H1 (cell line): Measurements from ENCODE around the gene CENPP. TPM values are rescaled to one million over a fixed set of nuclear protein-coding genes. Genes with fewer than 3 reads are reported as not detected.

Experiments used
- CTCF ChIA-PET: fragments of 300-600 bp; sonication (Branson Sonifier 250); formaldehyde crosslinking; loops from one replicate; lab custom pipeline; 2021; ENCODE audit not compliant: partially characterized antibody; lab: Charles Lee
- POLR2A ChIA-PET: fragments of 300-600 bp; sonication (Branson Sonifier 250); formaldehyde crosslinking; loops from one replicate; lab custom pipeline; 2021; ENCODE audit warnings: inconsistent platforms; ENCODE audit not compliant: partially characterized antibody; lab: Charles Lee
- DNase-seq, 2 experiments: peaks; one replicate each; pipeline versions ENCODE4 v3.0.0 to v3.0.0-alpha.2; 2010 to 2022; ENCODE audit warnings: low spot score in 2 of 2, low read depth in 1 of 2, mixed read lengths in 1 of 2
- FAIRE-seq: peaks from 2 replicates; lab custom pipeline; 2011; peaks lifted over from hg19 to GRCh38; lab: Jason Lieb, UNC
- H2AFZ ChIP-seq: 2 replicates; pipeline ENCODE4 v1.8.1; 2012; ENCODE audit warnings: low read length, inconsistent platforms
- H2AK5ac ChIP-seq: 2 replicates; pipeline ENCODE4 v1.6.1; 2013; ENCODE audit warnings: low read depth, low read length
- H2BK120ac ChIP-seq: replicated peaks from 2 replicates; pipeline ENCODE3; 2013; ENCODE audit warnings: low read depth, low read length, inconsistent platforms
- H2BK12ac ChIP-seq: 2 replicates; pipeline ENCODE4 v1.6.1; 2013; ENCODE audit warnings: low read depth, low read length
- H2BK15ac ChIP-seq: 2 replicates; pipeline ENCODE4 v1.6.1; 2013; ENCODE audit warnings: low read length
- H2BK20ac ChIP-seq: 2 replicates; pipeline ENCODE4 v1.6.1; 2013; ENCODE audit warnings: low read length
- H2BK5ac ChIP-seq: 2 replicates; pipeline ENCODE4 v1.6.1; 2013; ENCODE audit warnings: low read depth, low read length
- H3K14ac ChIP-seq: 2 replicates; pipeline ENCODE4 v1.6.1; 2013; ENCODE audit warnings: inconsistent platforms; ENCODE audit not compliant: insufficient read length
- H3K18ac ChIP-seq: 2 replicates; pipeline ENCODE4 v1.6.1; 2013; ENCODE audit warnings: low read length; ENCODE audit errors: extremely low read depth
- H3K23ac ChIP-seq: 2 replicates; pipeline ENCODE4 v1.6.1; 2013; ENCODE audit warnings: inconsistent platforms; ENCODE audit not compliant: insufficient read length
- H3K23me2 ChIP-seq: 2 replicates; pipeline ENCODE4 v1.6.1; 2013; ENCODE audit warnings: low read depth, low read length
- H3K27ac ChIP-seq: 2 replicates; pipeline ENCODE4 v1.6.1; 2011; ENCODE audit warnings: low read depth, low read length, inconsistent platforms
- H3K27me3 ChIP-seq, 4 experiments: replicated peaks in 1 of 4; 1 replicate in 1 of 4; 2 replicates in 3 of 4; pipeline versions ENCODE4 v1.6.1 to v1.8.1; 2011 to 2013; ENCODE audit warnings: low read length in 3 of 4, mild to moderate bottlenecking in 3 of 4, inconsistent platforms in 2 of 4, mixed read lengths in 2 of 4, moderate library complexity in 1 of 4; ENCODE audit not compliant: control insufficient read depth in 3 of 4, insufficient read depth in 3 of 4; ENCODE audit errors: extremely low read depth in 1 of 4
- H3K36me3 ChIP-seq, 4 experiments: 2 replicates each; pipeline versions ENCODE4 v1.6.1 to v1.8.1; 2011 to 2013; ENCODE audit warnings: mild to moderate bottlenecking in 4 of 4, low read length in 3 of 4, moderate library complexity in 2 of 4, control low read depth in 1 of 4, inconsistent platforms in 1 of 4; ENCODE audit not compliant: insufficient read depth in 4 of 4, control insufficient read depth in 2 of 4
- H3K4ac ChIP-seq: replicated peaks from 2 replicates; pipeline ENCODE3; 2013; ENCODE audit warnings: low read length, low read depth, mixed read lengths, inconsistent platforms; ENCODE audit not compliant: insufficient read length
- H3K4me1 ChIP-seq, 4 experiments: replicated peaks in 1 of 4; 1 replicate in 1 of 4; 2 replicates in 3 of 4; pipeline versions ENCODE4 v1.6.1 to v1.8.1; 2011 to 2013; ENCODE audit warnings: low read length in 3 of 4, inconsistent platforms in 2 of 4, mixed read lengths in 1 of 4; ENCODE audit not compliant: insufficient read depth in 4 of 4, control insufficient read depth in 3 of 4
- H3K4me2 ChIP-seq, 2 experiments: 2 replicates each; pipeline versions ENCODE4 v1.6.1 to v1.8.1; 2011 to 2013; ENCODE audit warnings: low read depth in 2 of 2, low read length in 2 of 2, control low read depth in 1 of 2, inconsistent platforms in 1 of 2, mild to moderate bottlenecking in 1 of 2; ENCODE audit not compliant: insufficient read depth in 1 of 2
- H3K4me3 ChIP-seq, 4 experiments: fragments of 200-600, 300-600 bp in 1 of 4; sonication (generic), shearing (Covaris generic), sonication (Bioruptor Twin) in 1 of 4; 2 replicates each; pipeline versions ENCODE4 v1.5.1 to v1.8.1; 2011 to 2016; ENCODE audit warnings: low read length in 4 of 4, low read depth in 3 of 4, control low read depth in 2 of 4, inconsistent platforms in 2 of 4, mild to moderate bottlenecking in 2 of 4, mixed read lengths in 1 of 4, moderate library complexity in 1 of 4; ENCODE audit not compliant: insufficient read depth in 2 of 4; ENCODE audit errors: extremely low read depth in 1 of 4
- H3K56ac ChIP-seq: replicated peaks from 2 replicates; pipeline ENCODE3; 2013; ENCODE audit warnings: low read depth, mild to moderate bottlenecking, mixed read lengths, low read length, inconsistent platforms; ENCODE audit not compliant: insufficient read length
- H3K79me1 ChIP-seq: 2 replicates; pipeline ENCODE4 v1.6.1; 2013; ENCODE audit warnings: low read depth, low read length, control low read depth
- H3K79me2 ChIP-seq, 2 experiments: 2 replicates each; pipeline versions ENCODE4 v1.6.1 to v1.8.1; 2012 to 2013; ENCODE audit warnings: low read length in 2 of 2, mild to moderate bottlenecking in 2 of 2, inconsistent platforms in 1 of 2; ENCODE audit not compliant: insufficient read depth in 2 of 2, control insufficient read depth in 1 of 2
- H3K9ac ChIP-seq, 4 experiments: replicated peaks in 1 of 4; 1 replicate in 1 of 4; 2 replicates in 3 of 4; pipeline versions ENCODE4 v1.6.1 to v1.8.1; 2011 to 2013; ENCODE audit warnings: low read depth in 3 of 4, low read length in 3 of 4, control low read depth in 2 of 4, mild to moderate bottlenecking in 2 of 4, moderate library complexity in 2 of 4, inconsistent platforms in 1 of 4; ENCODE audit errors: extremely low read depth in 1 of 4
- H3K9me3 ChIP-seq, 2 experiments: 2 replicates each; pipeline versions ENCODE4 v1.6.1 to v1.8.1; 2012 to 2013; ENCODE audit warnings: mild to moderate bottlenecking in 2 of 2, moderate library complexity in 2 of 2, control low read depth in 1 of 2, inconsistent platforms in 1 of 2, low read depth in 1 of 2, low read length in 1 of 2, mixed read lengths in 1 of 2; ENCODE audit not compliant: insufficient read depth in 2 of 2
- H4K20me1 ChIP-seq, 2 experiments: replicated peaks in 1 of 2; 2 replicates each; pipeline versions ENCODE3 to v1.8.1; 2011 to 2013; ENCODE audit warnings: inconsistent platforms in 2 of 2, low read length in 2 of 2, mild to moderate bottlenecking in 1 of 2; ENCODE audit not compliant: insufficient read depth in 2 of 2, control insufficient read depth in 1 of 2
- H4K5ac ChIP-seq: 2 replicates; pipeline ENCODE4 v1.6.1; 2013; ENCODE audit warnings: low read length, low read depth, mixed read lengths, inconsistent platforms; ENCODE audit not compliant: insufficient read length
- H4K8ac ChIP-seq: 2 replicates; pipeline ENCODE4 v1.8.0; 2013; ENCODE audit warnings: mild to moderate bottlenecking, moderate library complexity, low read length, inconsistent platforms; ENCODE audit not compliant: insufficient read depth; ENCODE audit errors: extremely low read depth
- H4K91ac ChIP-seq: replicated peaks from 2 replicates; pipeline ENCODE3; 2013; ENCODE audit warnings: low read length, mixed read lengths, inconsistent platforms; ENCODE audit not compliant: insufficient read length
- ATF2 ChIP-seq: IDR thresholded peaks from 2 replicates; pipeline ENCODE4 v1.6.1; 2012; ENCODE audit warnings: low read length, inconsistent platforms
- CREB1 ChIP-seq: IDR thresholded peaks from 2 replicates; pipeline ENCODE4 v1.6.1; 2012; ENCODE audit warnings: inconsistent platforms
- CTCF ChIP-seq, 3 experiments: IDR thresholded peaks; 1 replicate in 2 of 3; 2 replicates in 1 of 3; pipeline versions ENCODE4 v1.5.1 to v1.6.1; 2011; ENCODE audit warnings: low read length in 3 of 3, mild to moderate bottlenecking in 3 of 3, inconsistent platforms in 2 of 3, low read depth in 1 of 3, moderate library complexity in 1 of 3; ENCODE audit not compliant: insufficient read depth in 1 of 3; ENCODE audit errors: control extremely low read depth in 1 of 3
- EP300 ChIP-seq, 2 experiments: IDR thresholded peaks; 1 replicate in 1 of 2; 2 replicates in 1 of 2; pipeline ENCODE4 v1.6.1; 2011 to 2012; ENCODE audit warnings: low read depth in 2 of 2, low read length in 2 of 2, mild to moderate bottlenecking in 2 of 2, borderline replicate concordance in 1 of 2, inconsistent platforms in 1 of 2, moderate library complexity in 1 of 2
- GTF2F1 ChIP-seq: IDR thresholded peaks from 2 replicates; pipeline ENCODE4 v1.6.1; 2012; ENCODE audit warnings: low read depth, low read length, improper control_type of control experiment, borderline replicate concordance
- HDAC6 ChIP-seq: IDR thresholded peaks from one replicate; pipeline ENCODE4 v1.7.1; 2012; ENCODE audit warnings: low read depth, mild to moderate bottlenecking, inconsistent platforms, low read length, moderate library complexity
- KDM5A ChIP-seq: fragments of 200-600 bp; IDR thresholded peaks from 2 replicates; pipeline ENCODE4 v1.7.1; 2012; ENCODE audit warnings: mild to moderate bottlenecking, low read length, inconsistent platforms, mixed read lengths
- SP2 ChIP-seq: IDR thresholded peaks from 2 replicates; pipeline ENCODE4 v1.6.1; 2012; ENCODE audit warnings: mild to moderate bottlenecking, low read length, inconsistent platforms
- SUZ12 ChIP-seq: fragments of 200-600 bp; sonication (generic); IDR thresholded peaks from 2 replicates; pipeline ENCODE4 v1.6.1; 2012; ENCODE audit warnings: mild to moderate bottlenecking, inconsistent platforms, low read length, moderate library complexity, mixed read lengths
- YY1 ChIP-seq: IDR thresholded peaks from 2 replicates; pipeline ENCODE4 v1.6.1; 2011; ENCODE audit warnings: low read depth, mild to moderate bottlenecking, low read length
- WGBS, 2 experiments: shearing (Covaris generic) in 1 of 2; methylation state at CpG; one replicate each; pipeline versions ENCODE4 v1.1.6 to v1.1.7; 2013 to 2015; ENCODE audit warnings: low lambda C conversion rate in 2 of 2, mixed read lengths in 2 of 2, inconsistent platforms in 1 of 2, low coverage in 1 of 2, missing lambda C conversion rate in 1 of 2; ENCODE audit not compliant: insufficient replicate concordance in 2 of 2, insufficient coverage in 1 of 2, insufficient read length in 1 of 2; ENCODE audit errors: extremely low coverage in 1 of 2, missing lambda C conversion rate in 1 of 2; 5-methylcytosine and 5-hydroxymethylcytosine counted together
- polyA plus RNA-seq, 7 experiments: library from polyadenylated mRNA; depleted of rRNA in 3 of 7; stranded (reverse) in 5 of 7; unstranded in 2 of 7; fragments of >200 nt in 5 of 7; fragments of 200-250 nt in 2 of 7; gene quantifications; 1 replicate in 5 of 7; 2 replicates in 1 of 7; 4 replicates in 1 of 7; pipeline versions ENCODE4 v1.2.1 to v1.2.3, GENCODE V29; 2011 to 2013; ENCODE audit warnings: missing spikeins in 2 of 7, mixed read lengths in 2 of 7
- total RNA-seq: library from RNA; stranded (reverse); fragmentation: NEBNext Ultra II Directional; extraction: Animal tissue kit (Norgen Biotek cat#: 25700); gene quantifications from 2 replicates; pipeline ENCODE4 v1.2.1, GENCODE V29; 2021

Gene CENPP
- total and polyA plus RNA-seq, 2 of the 8 experiments (the other 6 are each of a cell fraction or from before 2014, with no cell fraction given), result 2.7 to 10.8 TPM

GRCh38 chr9:92612816-92613215 is 287.1 kb downstream of the CENPP start:
- Histone ChIP-seq H4K20me1 (no peaks in the 10 kb centered on the region), H3K14ac (no peak overlapping the region), H3K23ac (no peak overlapping the region), H2BK120ac (no peak overlapping the region), H3K23me2 (no peaks in the 10 kb centered on the region), H3K79me1 (no peaks in the 10 kb centered on the region), H3K79me2 (no peaks in the 10 kb centered on the region), H3K27ac (no peak overlapping the region), H3K9ac (no peak overlapping the region), H4K91ac (no peak overlapping the region), H2BK5ac (no peak overlapping the region), H3K4ac (no peak overlapping the region), H2AK5ac (no peak overlapping the region), H2AFZ (no peak overlapping the region), H2BK12ac (no peak overlapping the region), H2BK15ac (no peak overlapping the region), H2BK20ac (no peak overlapping the region), H3K4me2 (no peak overlapping the region), H3K9me3 (no peaks in the 10 kb centered on the region), H3K4me1 (no peaks in the 10 kb centered on the region), H3K4me3 (no peak overlapping the region), H3K18ac (no peak overlapping the region), H3K36me3 (peaks cover 5 to 19% (median 12%) of the 10 kb centered on the region in 4 experiments; a peak in 6 of 8 replicates), H4K8ac (no peak overlapping the region), H4K5ac (no peak overlapping the region), H3K27me3 (no peaks in the 10 kb centered on the region), H3K56ac (no peak overlapping the region)
- ChIA-PET CTCF (interaction anchor here (1.0 to 1.5 kb wide), 2 partner anchors 285 to 474 kb away, joined by 3 to 4 read pairs; no protein-coding TSS in a partner anchor), POLR2A (interaction anchor here (0.8 to 1.3 kb wide), 2 partner anchors 18 to 288 kb away, joined by 3 read pairs; partner anchors contain the start of gene NOL8)
- no peak for DNase-seq
- WGBS, 2 experiments, result 95% methylated on average over 11 of the region's 11 CpGs; no CpG with 5 or more reads in 1 of the 2 experiments
- no peak for FAIRE-seq
- TF ChIP-seq GTF2F1 (no peak), CTCF (IDR thresholded peaks at IDR 0.05; ENCODE audit: control extremely low read depth in 1 of 3, insufficient read depth in 1 of 3, low read depth in 1 of 3, low read length in 3 of 3) (no peak), KDM5A (no peak), CREB1 (no peak), YY1 (no peak), HDAC6 (no peak), ATF2 (no peak), EP300 (IDR thresholded peaks at IDR 0.05; ENCODE audit: borderline replicate concordance in 1 of 2, low read depth in 2 of 2, low read length in 2 of 2) (no peak), SP2 (no peak), SUZ12 (no peak)
